ENCODE measurements around the gene UBB.

UBB gene

GRCh38 chr17:16407911-16408588 is 27.2 kb downstream of the UBB start:
- Histone ChIP-seq H3K27me3 (ENCODE audit: insufficient read depth, low read length, poor library complexity, severe bottlenecking) (no peaks in the 10 kb centered on the region), H3F3A (ENCODE audit: low read depth) (no peaks in the 10 kb centered on the region), H3K4me2 (ENCODE audit: low read depth, low read length, poor library complexity, severe bottlenecking) (no peak overlapping the region), H4K20me1 (ENCODE audit: insufficient read depth, low read length, poor library complexity, severe bottlenecking) (no peaks in the 10 kb centered on the region), H3K9me2 (replicated peaks; ENCODE audit: low read depth, low read length) (no peaks in the 10 kb centered on the region), H3K36me3 (ENCODE audit: insufficient read depth, low read length) (no peaks in the 10 kb centered on the region), H3K79me2 (ENCODE audit: insufficient read depth, low read length) (no peaks in the 10 kb centered on the region), H3K4me3 (ENCODE audit: low read length, poor library complexity, severe bottlenecking) (no peak overlapping the region), H3K9me3 (ENCODE audit: insufficient read depth, low read depth, low read length) (no peaks in the 10 kb centered on the region), H3K4me1 (ENCODE audit: insufficient read depth, low read length, poor library complexity, severe bottlenecking) (no peaks in the 10 kb centered on the region), H2AFZ (ENCODE audit: low read length) (no peak overlapping the region), H3K9ac (ENCODE audit: low read depth, low read length, poor library complexity, severe bottlenecking) (no peak overlapping the region)
- TF ChIP-seq CTCF (conservative IDR thresholded peaks at IDR 0.05; ENCODE audit: low read length) (no peak), EZH2phosphoT487 (IDR thresholded peaks at IDR 0.05; ENCODE audit: borderline replicate concordance) (no peak)

- peak; percentile 80 for TF ChIP-seq CTCF (conservative IDR thresholded peaks at IDR 0.05; ENCODE audit: low read length)
- TF ChIP-seq EZH2phosphoT487 (IDR thresholded peaks at IDR 0.05; ENCODE audit: borderline replicate concordance): no peak
- no peaks in the 10 kb centered on the region for H3K9me3 ChIP-seq (ENCODE audit: insufficient read depth, low read depth, low read length)
- H3K4me3 ChIP-seq (ENCODE audit: low read length, poor library complexity, severe bottlenecking): peak within 1 kb of the TSS; percentile 79
- H3K27me3 ChIP-seq (ENCODE audit: insufficient read depth, low read length, poor library complexity, severe bottlenecking): no peaks in the 10 kb centered on the region
- H3K9ac ChIP-seq (ENCODE audit: low read depth, low read length, poor library complexity, severe bottlenecking): peak within 1 kb of the TSS; percentile 95
- no peaks in the 10 kb centered on the region; the same call in 1 of the 2 replicates for H3K36me3 ChIP-seq (ENCODE audit: insufficient read depth, low read length)
- H3K4me1 ChIP-seq (ENCODE audit: insufficient read depth, low read length, poor library complexity, severe bottlenecking): peaks cover 38% of the 10 kb centered on the region
- H3K9me2 ChIP-seq (replicated peaks; ENCODE audit: low read depth, low read length): no peaks in the 10 kb centered on the region
- H2AFZ ChIP-seq (ENCODE audit: low read length): peak within 1 kb of the TSS; percentile 72
- peaks cover 4% of the 10 kb centered on the region; the same call in 1 of the 2 replicates for H3F3A ChIP-seq (ENCODE audit: low read depth)
- H4K20me1 ChIP-seq (ENCODE audit: insufficient read depth, low read length, poor library complexity, severe bottlenecking): no peaks in the 10 kb centered on the region
- H3K4me2 ChIP-seq (ENCODE audit: low read depth, low read length, poor library complexity, severe bottlenecking): peak within 1 kb of the TSS; percentile 99
- peaks cover 50% of the 10 kb centered on the region for H3K79me2 ChIP-seq (ENCODE audit: insufficient read depth, low read length)
Measured at GRCh38 chr17:16415031-16415924, 34.4 kb downstream of the UBB start, which contains the start of gene TRPV2. TRPV2 (plus strand) TSS chr17:16415571; CDS start chr17:16417669, 2,098 bp downstream.

- peak overlapping the region; percentile 95 for H3K9ac ChIP-seq (ENCODE audit: low read depth, low read length, poor library complexity, severe bottlenecking)
- peaks cover 38% of the 10 kb centered on the region for H3K4me1 ChIP-seq (ENCODE audit: insufficient read depth, low read length, poor library complexity, severe bottlenecking)
- H3K9me3 ChIP-seq (ENCODE audit: insufficient read depth, low read depth, low read length): no peaks in the 10 kb centered on the region
- peak overlapping the region; percentile 79 for H3K4me3 ChIP-seq (ENCODE audit: low read length, poor library complexity, severe bottlenecking)
- H3K4me2 ChIP-seq (ENCODE audit: low read depth, low read length, poor library complexity, severe bottlenecking): peak overlapping the region; percentile 99
- H3K36me3 ChIP-seq (ENCODE audit: insufficient read depth, low read length): peaks cover 1% of the 10 kb centered on the region; the same call in 1 of the 2 replicates
- peaks cover 50% of the 10 kb centered on the region for H3K79me2 ChIP-seq (ENCODE audit: insufficient read depth, low read length)
- H2AFZ ChIP-seq (ENCODE audit: low read length): no peak overlapping the region
- no peaks in the 10 kb centered on the region for H3K9me2 ChIP-seq (replicated peaks; ENCODE audit: low read depth, low read length)
- TF ChIP-seq CTCF (conservative IDR thresholded peaks at IDR 0.05; ENCODE audit: low read length) (no peak), EZH2phosphoT487 (IDR thresholded peaks at IDR 0.05; ENCODE audit: borderline replicate concordance) (no peak)
- H4K20me1 ChIP-seq (ENCODE audit: insufficient read depth, low read length, poor library complexity, severe bottlenecking): no peaks in the 10 kb centered on the region
- no peaks in the 10 kb centered on the region for H3K27me3 ChIP-seq (ENCODE audit: insufficient read depth, low read length, poor library complexity, severe bottlenecking)
- peaks cover 4% of the 10 kb centered on the region; the same call in 1 of the 2 replicates for H3F3A ChIP-seq (ENCODE audit: low read depth)
Measured at GRCh38 chr17:16417399-16417798, 36.5 kb downstream of the UBB start.
